ENCODE measurements around the gene DDRGK1. TPM values are rescaled to one million over a fixed set of nuclear protein-coding genes. Genes with fewer than 3 reads are reported as not detected.

DDRGK1 gene
- polyA plus RNA-seq, 2 of the 4 experiments (the other 2 are of a cell fraction) = 87.4 to 120 TPM

DNA sequence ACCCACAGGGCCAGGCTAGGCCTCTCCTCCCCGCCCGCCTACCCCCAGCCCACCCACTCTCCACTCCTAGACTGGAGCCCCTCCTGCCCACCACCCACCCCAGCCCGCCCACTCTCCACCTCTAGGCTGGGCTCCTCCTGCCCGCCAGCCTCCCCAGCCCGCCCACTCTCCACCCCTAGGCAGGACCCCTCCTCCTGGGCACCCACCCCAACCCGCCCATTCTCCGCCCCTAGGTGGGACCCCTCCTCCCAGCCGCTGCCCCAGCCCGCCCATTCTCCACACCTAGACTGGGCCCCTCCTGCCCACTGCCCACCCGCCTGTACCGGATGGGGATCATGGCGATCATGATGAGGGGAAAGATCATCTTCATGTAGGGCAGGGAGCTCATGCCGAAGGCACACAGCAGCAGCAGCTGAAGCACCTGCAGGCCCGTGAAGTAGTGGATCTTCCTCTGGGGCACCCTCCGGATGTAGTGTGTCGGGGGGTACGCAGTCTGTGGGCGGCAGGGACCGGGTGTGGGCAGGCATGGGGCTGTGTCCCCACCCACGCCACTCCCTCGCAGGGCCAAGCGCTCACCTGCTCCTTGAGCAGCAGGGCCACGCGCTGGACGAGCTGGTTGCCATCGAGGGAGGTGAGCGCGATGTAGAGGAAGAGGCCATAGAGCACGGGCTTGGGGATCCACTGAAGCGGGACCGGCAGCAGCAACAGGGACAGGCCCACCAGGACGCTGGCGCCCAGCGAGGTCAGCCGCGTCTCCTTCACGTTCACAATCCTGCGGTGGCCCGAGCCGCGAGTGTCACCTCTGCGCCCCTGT is 23.7 kb upstream of the DDRGK1 start:
- Histone ChIP-seq H3K27ac (no peak overlapping the region), H3K4me3 (no peak overlapping the region), H3K4me2 (no peak overlapping the region), H3K4me1 (peaks cover 23% of the 10 kb centered on the region), H3K9me3 (no peaks in the 10 kb centered on the region)
- FAIRE-seq (no peak), ATAC-seq (no peak), DNase-seq (ENCODE audit: low read depth in 1 of 2, low spot score in 1 of 2) (no peak)
- POLR2A ChIA-PET = no interaction called here
- no peak for TF ChIP-seq GATA3 (IDR thresholded peaks at IDR 0.05; ENCODE audit: borderline replicate concordance)
- no peak for TF ChIP-seq CBX8 (IDR thresholded peaks at IDR 0.05)
- TF ChIP-seq MAZ (IDR thresholded peaks at IDR 0.05; ENCODE audit: borderline replicate concordance, low read depth, low read length) = no peak
- TF ChIP-seq, protein P1, sequence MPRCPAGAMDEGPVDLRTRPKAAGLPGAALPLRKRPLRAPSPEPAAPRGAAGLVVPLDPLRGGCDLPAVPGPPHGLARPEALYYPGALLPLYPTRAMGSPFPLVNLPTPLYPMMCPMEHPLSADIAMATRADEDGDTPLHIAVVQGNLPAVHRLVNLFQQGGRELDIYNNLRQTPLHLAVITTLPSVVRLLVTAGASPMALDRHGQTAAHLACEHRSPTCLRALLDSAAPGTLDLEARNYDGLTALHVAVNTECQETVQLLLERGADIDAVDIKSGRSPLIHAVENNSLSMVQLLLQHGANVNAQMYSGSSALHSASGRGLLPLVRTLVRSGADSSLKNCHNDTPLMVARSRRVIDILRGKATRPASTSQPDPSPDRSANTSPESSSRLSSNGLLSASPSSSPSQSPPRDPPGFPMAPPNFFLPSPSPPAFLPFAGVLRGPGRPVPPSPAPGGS (IDR thresholded peaks at IDR 0.05) = no peak
- TF ChIP-seq KDM5A (IDR thresholded peaks at IDR 0.05) = no peak
- TF ChIP-seq TP53 (CRISPR knock-in tag; IDR thresholded peaks at IDR 0.05) = no peak
- no peak for TF ChIP-seq JUNB (IDR thresholded peaks at IDR 0.05)
- TF ChIP-seq, protein P2, sequence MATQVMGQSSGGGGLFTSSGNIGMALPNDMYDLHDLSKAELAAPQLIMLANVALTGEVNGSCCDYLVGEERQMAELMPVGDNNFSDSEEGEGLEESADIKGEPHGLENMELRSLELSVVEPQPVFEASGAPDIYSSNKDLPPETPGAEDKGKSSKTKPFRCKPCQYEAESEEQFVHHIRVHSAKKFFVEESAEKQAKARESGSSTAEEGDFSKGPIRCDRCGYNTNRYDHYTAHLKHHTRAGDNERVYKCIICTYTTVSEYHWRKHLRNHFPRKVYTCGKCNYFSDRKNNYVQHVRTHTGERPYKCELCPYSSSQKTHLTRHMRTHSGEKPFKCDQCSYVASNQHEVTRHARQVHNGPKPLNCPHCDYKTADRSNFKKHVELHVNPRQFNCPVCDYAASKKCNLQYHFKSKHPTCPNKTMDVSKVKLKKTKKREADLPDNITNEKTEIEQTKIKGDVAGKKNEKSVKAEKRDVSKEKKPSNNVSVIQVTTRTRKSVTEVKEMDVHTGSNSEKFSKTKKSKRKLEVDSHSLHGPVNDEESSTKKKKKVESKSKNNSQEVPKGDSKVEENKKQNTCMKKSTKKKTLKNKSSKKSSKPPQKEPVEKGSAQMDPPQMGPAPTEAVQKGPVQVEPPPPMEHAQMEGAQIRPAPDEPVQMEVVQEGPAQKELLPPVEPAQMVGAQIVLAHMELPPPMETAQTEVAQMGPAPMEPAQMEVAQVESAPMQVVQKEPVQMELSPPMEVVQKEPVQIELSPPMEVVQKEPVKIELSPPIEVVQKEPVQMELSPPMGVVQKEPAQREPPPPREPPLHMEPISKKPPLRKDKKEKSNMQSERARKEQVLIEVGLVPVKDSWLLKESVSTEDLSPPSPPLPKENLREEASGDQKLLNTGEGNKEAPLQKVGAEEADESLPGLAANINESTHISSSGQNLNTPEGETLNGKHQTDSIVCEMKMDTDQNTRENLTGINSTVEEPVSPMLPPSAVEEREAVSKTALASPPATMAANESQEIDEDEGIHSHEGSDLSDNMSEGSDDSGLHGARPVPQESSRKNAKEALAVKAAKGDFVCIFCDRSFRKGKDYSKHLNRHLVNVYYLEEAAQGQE (IDR thresholded peaks at IDR 0.05) = no peak
- TF ChIP-seq POLR2AphosphoS2 (conservative IDR thresholded peaks at IDR 0.05; ENCODE audit: low read length) = no peak
- TF ChIP-seq FOSB (CRISPR knock-in tag; IDR thresholded peaks at IDR 0.05) = no peak
- TF ChIP-seq MYC (IDR thresholded peaks at IDR 0.05; ENCODE audit: borderline replicate concordance, low read length) = no peak
- no peak for TF ChIP-seq MAFK (IDR thresholded peaks at IDR 0.05; ENCODE audit: partially characterized antibody)
- TF ChIP-seq, protein P3, sequence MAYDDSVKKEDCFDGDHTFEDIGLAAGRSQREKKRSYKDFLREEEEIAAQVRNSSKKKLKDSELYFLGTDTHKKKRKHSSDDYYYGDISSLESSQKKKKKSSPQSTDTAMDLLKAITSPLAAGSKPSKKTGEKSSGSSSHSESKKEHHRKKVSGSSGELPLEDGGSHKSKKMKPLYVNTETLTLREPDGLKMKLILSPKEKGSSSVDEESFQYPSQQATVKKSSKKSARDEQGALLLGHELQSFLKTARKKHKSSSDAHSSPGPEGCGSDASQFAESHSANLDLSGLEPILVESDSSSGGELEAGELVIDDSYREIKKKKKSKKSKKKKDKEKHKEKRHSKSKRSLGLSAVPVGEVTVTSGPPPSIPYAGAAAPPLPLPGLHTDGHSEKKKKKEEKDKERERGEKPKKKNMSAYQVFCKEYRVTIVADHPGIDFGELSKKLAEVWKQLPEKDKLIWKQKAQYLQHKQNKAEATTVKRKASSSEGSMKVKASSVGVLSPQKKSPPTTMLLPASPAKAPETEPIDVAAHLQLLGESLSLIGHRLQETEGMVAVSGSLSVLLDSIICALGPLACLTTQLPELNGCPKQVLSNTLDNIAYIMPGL (CRISPR knock-in tag; IDR thresholded peaks at IDR 0.05; ENCODE audit: borderline replicate concordance) = no peak
- CTCF ChIA-PET = interaction anchor here (0.5 to 4.1 kb wide), 6 partner anchors 10 to 374 kb away, joined by 3 to 32 read pairs (median 3); no protein-coding TSS in a partner anchor
- 93% methylated on average over 30 of the region's 42 CpGs for WGBS (ENCODE audit: missing lambda C conversion rate)

DNA sequence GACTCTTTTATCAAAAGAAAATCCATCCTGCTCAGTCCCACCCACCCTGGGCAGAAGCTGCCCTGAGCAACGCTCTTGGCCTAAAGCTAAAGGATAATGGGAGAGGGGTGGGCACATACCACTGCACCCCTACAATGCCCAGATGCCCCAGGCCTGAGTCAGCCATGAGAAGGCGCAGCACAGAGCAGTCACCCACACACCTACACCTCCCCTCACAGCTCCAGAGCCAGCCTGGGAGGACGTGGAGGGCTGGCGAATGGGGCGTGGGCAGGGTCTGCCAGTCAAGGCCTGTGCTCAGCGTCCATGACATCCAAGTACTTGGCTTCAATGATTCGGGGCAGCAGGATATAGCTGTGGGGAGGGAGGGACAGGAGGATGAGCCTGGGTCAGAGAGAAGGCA is 23.0 kb upstream of the DDRGK1 start:
- POLR2A ChIA-PET = no interaction called here
- H3K4me2 ChIP-seq = no peak overlapping the region
- FAIRE-seq (no peak), ATAC-seq (no peak), DNase-seq (ENCODE audit: low read depth in 1 of 2, low spot score in 1 of 2) (no peak)
- peaks cover 29% of the 10 kb centered on the region for H3K4me1 ChIP-seq
- CTCF ChIA-PET = interaction anchor here (0.5 to 4.1 kb wide), 5 partner anchors 9 to 373 kb away, joined by 3 to 32 read pairs (median 3); no protein-coding TSS in a partner anchor
- TF ChIP-seq, protein P2 (IDR thresholded peaks at IDR 0.05) = no peak
- TF ChIP-seq RFX5 (IDR thresholded peaks at IDR 0.05) = no peak
- no peak for TF ChIP-seq RCOR1 (IDR thresholded peaks at IDR 0.05; ENCODE audit: low read depth, low read length)
- TF ChIP-seq, protein P4, sequence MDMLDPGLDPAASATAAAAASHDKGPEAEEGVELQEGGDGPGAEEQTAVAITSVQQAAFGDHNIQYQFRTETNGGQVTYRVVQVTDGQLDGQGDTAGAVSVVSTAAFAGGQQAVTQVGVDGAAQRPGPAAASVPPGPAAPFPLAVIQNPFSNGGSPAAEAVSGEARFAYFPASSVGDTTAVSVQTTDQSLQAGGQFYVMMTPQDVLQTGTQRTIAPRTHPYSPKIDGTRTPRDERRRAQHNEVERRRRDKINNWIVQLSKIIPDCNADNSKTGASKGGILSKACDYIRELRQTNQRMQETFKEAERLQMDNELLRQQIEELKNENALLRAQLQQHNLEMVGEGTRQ (IDR thresholded peaks at IDR 0.05) = no peak
- no peak for TF ChIP-seq RARB (CRISPR knock-in tag; IDR thresholded peaks at IDR 0.05)
- no peak for TF ChIP-seq HDAC2 (IDR thresholded peaks at IDR 0.05)
- 82% methylated on average over 6 of the region's 7 CpGs for WGBS (ENCODE audit: missing lambda C conversion rate)
- no peak overlapping the region for H3K4me3 ChIP-seq
- H3K27ac ChIP-seq = no peak overlapping the region
- no peaks in the 10 kb centered on the region for H3K9me3 ChIP-seq
